ENCODE results near the gene CAPN14. TPM values are rescaled to one million over a fixed set of nuclear protein-coding genes. Genes with fewer than 3 reads are reported as not detected.

The CAPN14 gene
- total RNA-seq, 1 experiment from 2014 or later = not detected

DNA sequence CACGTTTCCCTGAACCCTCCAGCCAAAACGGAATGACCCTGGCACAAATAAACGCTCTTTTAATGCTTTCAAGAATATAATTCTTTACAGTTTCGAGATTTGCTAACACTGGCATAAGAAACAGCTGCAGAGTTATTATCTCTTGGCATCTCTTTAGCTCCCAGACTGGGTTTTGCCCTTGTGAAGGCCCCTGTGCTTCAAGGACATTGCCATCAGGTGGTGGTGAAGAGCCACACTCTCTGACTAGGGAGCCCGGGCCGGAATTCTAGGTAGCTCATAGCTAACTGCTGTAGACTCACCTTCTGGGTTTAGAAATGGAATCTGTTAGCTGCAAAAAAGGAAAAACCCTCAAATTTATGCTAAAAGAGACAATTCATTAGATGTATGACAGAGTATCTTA is 65.8 kb downstream of the CAPN14 start:
- Histone ChIP-seq H3K9me3 (ENCODE audit: low read length) (no peaks in the 10 kb centered on the region), H3K79me2 (ENCODE audit: low read length) (no peaks in the 10 kb centered on the region)
- POLR2A ChIA-PET (ENCODE audit: unreplicated experiment) = no interaction called here

DNA sequence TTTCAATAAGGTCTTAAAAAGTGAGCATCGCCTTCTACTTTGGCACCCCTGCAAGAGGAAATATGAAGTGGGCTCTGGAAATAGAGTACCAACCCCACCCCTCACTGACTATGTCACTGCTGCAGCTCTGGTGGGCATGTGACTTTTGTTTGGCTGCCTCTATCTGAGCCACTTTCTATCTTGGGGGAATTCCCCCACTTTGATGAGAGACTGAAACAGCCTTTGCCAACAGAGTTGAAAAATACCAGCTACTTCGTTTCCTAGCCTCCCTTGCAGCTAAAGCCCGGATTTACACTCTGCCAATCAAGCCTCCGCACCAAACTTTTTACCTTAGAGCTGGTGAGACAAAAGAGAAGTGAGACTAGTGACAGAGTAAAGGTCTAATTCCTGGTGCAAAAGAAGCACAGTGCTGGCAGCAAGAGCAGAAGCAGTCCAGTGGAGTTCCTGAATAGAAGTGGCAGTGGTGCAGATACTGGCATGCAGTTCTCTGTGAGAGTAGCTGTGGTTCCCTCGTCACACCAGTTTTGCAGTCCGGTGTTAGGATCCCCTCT is 67.1 kb downstream of the CAPN14 start:
- ChIA-PET POLR2A (ENCODE audit: unreplicated experiment) (no interaction called here), CTCF (interaction anchor here (0.6 kb wide), 1 partner anchor 77 kb away, joined by 5 read pairs; no protein-coding TSS in a partner anchor)
- Histone ChIP-seq H4K20me1 (ENCODE audit: low read length) (no peaks in the 10 kb centered on the region), H3K4me1 (ENCODE audit: insufficient read depth, low read length) (no peaks in the 10 kb centered on the region), H3F3A (ENCODE audit: low read length, unreplicated experiment) (no peaks in the 10 kb centered on the region), H3K9me3 (ENCODE audit: low read length) (no peaks in the 10 kb centered on the region), H3K27ac (ENCODE audit: low read length) (no peak overlapping the region), H3K4me3 (ENCODE audit: low read length) (no peak overlapping the region), H3K36me3 (ENCODE audit: low read depth, low read length) (no peaks in the 10 kb centered on the region), H3K4me2 (ENCODE audit: low read length) (no peak overlapping the region), H3K27me3 (ENCODE audit: low read length) (peaks cover 31% of the 10 kb centered on the region; the same call in 1 of the 2 replicates), H2AFZ (ENCODE audit: low read length) (no peak overlapping the region), H3K9me2 (replicated peaks; ENCODE audit: low read length) (no peaks in the 10 kb centered on the region), H3K9ac (ENCODE audit: low read length) (no peak overlapping the region), H3K79me2 (ENCODE audit: low read length) (no peaks in the 10 kb centered on the region)
- TF ChIP-seq EZH2 (IDR thresholded peaks at IDR 0.05; ENCODE audit: low read length, unreplicated experiment) (no peak), EZH2phosphoT487 (IDR thresholded peaks at IDR 0.05; ENCODE audit: borderline replicate concordance, low read length) (no peak)
- TF ChIP-seq, protein P1, sequence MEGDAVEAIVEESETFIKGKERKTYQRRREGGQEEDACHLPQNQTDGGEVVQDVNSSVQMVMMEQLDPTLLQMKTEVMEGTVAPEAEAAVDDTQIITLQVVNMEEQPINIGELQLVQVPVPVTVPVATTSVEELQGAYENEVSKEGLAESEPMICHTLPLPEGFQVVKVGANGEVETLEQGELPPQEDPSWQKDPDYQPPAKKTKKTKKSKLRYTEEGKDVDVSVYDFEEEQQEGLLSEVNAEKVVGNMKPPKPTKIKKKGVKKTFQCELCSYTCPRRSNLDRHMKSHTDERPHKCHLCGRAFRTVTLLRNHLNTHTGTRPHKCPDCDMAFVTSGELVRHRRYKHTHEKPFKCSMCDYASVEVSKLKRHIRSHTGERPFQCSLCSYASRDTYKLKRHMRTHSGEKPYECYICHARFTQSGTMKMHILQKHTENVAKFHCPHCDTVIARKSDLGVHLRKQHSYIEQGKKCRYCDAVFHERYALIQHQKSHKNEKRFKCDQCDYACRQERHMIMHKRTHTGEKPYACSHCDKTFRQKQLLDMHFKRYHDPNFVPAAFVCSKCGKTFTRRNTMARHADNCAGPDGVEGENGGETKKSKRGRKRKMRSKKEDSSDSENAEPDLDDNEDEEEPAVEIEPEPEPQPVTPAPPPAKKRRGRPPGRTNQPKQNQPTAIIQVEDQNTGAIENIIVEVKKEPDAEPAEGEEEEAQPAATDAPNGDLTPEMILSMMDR (conservative IDR thresholded peaks at IDR 0.05; ENCODE audit: low read depth, low read length) = no peak
- no peak for DNase-seq
- ATAC-seq = no peak
- no TSS peak for BruUV-seq (replicated peaks)
- intact Hi-C loops (cut with micrococcal nuclease) = no loop called here

More for the DNA sequence above, 65.8 kb downstream of the CAPN14 start:
- Histone ChIP-seq H3K9ac (ENCODE audit: low read length) (no peak overlapping the region), H3K36me3 (ENCODE audit: low read depth, low read length) (no peaks in the 10 kb centered on the region), H3F3A (ENCODE audit: low read length, unreplicated experiment) (no peaks in the 10 kb centered on the region), H3K27me3 (ENCODE audit: low read length) (peaks cover 27% of the 10 kb centered on the region; the same call in 1 of the 2 replicates), H2AFZ (ENCODE audit: low read length) (no peak overlapping the region), H3K27ac (ENCODE audit: low read length) (no peak overlapping the region), H3K4me2 (ENCODE audit: low read length) (no peak overlapping the region), H3K9me2 (replicated peaks; ENCODE audit: low read length) (no peaks in the 10 kb centered on the region), H4K20me1 (ENCODE audit: low read length) (no peaks in the 10 kb centered on the region), H3K4me3 (ENCODE audit: low read length) (no peak overlapping the region), H3K4me1 (ENCODE audit: insufficient read depth, low read length) (no peaks in the 10 kb centered on the region)
- ATAC-seq (peak; percentile 67), DNase-seq (peak; percentile 30)
- intact Hi-C loops (cut with micrococcal nuclease) = loop anchor here (1.0 kb wide), 1 partner anchor 182 kb away; no protein-coding TSS in a partner anchor
- TF ChIP-seq EZH2phosphoT487 (IDR thresholded peaks at IDR 0.05; ENCODE audit: borderline replicate concordance, low read length) = no peak
- TF ChIP-seq, protein P1 (conservative IDR thresholded peaks at IDR 0.05; ENCODE audit: low read depth, low read length) = peak; percentile 53
- no TSS peak for BruUV-seq (replicated peaks)
- CTCF ChIA-PET = interaction anchor here (0.5 to 1.3 kb wide), 2 partner anchors 9 to 19 kb away, joined by 6 to 10 read pairs; no protein-coding TSS in a partner anchor

DNA sequence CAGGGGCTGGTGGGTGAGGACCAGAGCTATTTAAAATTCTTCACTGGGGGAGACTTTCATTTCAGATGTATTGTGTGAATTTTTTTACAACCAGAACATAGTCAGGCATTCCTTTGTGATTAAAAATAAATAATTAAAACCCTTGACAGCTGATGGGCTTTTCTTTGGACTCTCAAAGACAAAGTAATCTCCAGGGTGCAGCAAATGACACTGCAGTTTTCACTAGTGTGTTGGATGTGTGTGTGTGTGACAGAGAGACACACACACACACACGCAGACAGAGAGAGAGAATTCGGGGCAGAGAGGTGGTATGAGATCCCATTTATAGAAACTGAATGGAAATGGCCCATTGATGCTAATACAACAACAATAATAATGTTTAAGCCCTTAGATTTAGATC is 68.8 kb downstream of the CAPN14 start:
- DNase-seq = no peak
- intact Hi-C loops (cut with micrococcal nuclease) = no loop called here
- Histone ChIP-seq H3K9me3 (ENCODE audit: low read length) (no peaks in the 10 kb centered on the region), H3F3A (ENCODE audit: low read length, unreplicated experiment) (no peaks in the 10 kb centered on the region), H3K9ac (ENCODE audit: low read length) (no peak overlapping the region), H3K4me1 (ENCODE audit: insufficient read depth, low read length) (no peaks in the 10 kb centered on the region), H3K27ac (ENCODE audit: low read length) (no peak overlapping the region), H3K9me2 (replicated peaks; ENCODE audit: low read length) (no peaks in the 10 kb centered on the region), H3K4me3 (ENCODE audit: low read length) (no peak overlapping the region), H3K36me3 (ENCODE audit: low read depth, low read length) (no peaks in the 10 kb centered on the region), H3K27me3 (ENCODE audit: low read length) (peaks cover 47% of the 10 kb centered on the region; the same call in 1 of the 2 replicates), H2AFZ (ENCODE audit: low read length) (no peak overlapping the region), H4K20me1 (ENCODE audit: low read length) (no peaks in the 10 kb centered on the region), H3K79me2 (ENCODE audit: low read length) (no peaks in the 10 kb centered on the region), H3K4me2 (ENCODE audit: low read length) (no peak overlapping the region)
- ChIA-PET CTCF (no interaction called here), POLR2A (ENCODE audit: unreplicated experiment) (no interaction called here)
- TF ChIP-seq, protein P1 (conservative IDR thresholded peaks at IDR 0.05; ENCODE audit: low read depth, low read length) = no peak
- TF ChIP-seq EZH2 (IDR thresholded peaks at IDR 0.05; ENCODE audit: low read length, unreplicated experiment) (no peak), EZH2phosphoT487 (IDR thresholded peaks at IDR 0.05; ENCODE audit: borderline replicate concordance, low read length) (no peak)
- ATAC-seq = no peak
- no TSS peak for BruUV-seq (replicated peaks)

Data from PC-3 (cell line).